H1 (cell line): ENCODE data around the gene ATXN1L. TPM values are rescaled to one million over a fixed set of nuclear protein-coding genes. Genes with fewer than 3 reads are reported as not detected.

Source experiments
- CTCF ChIA-PET: fragments of 300-600 bp; sonication (Branson Sonifier 250); formaldehyde crosslinking; loops from one replicate; lab custom pipeline; 2021; ENCODE audit not compliant: partially characterized antibody; lab: Charles Lee
- POLR2A ChIA-PET: fragments of 300-600 bp; sonication (Branson Sonifier 250); formaldehyde crosslinking; loops from one replicate; lab custom pipeline; 2021; ENCODE audit warnings: inconsistent platforms; ENCODE audit not compliant: partially characterized antibody; lab: Charles Lee
- DNase-seq, 2 experiments: peaks; one replicate each; pipeline versions ENCODE4 v3.0.0 to v3.0.0-alpha.2; 2010 to 2022; ENCODE audit warnings: low spot score in 2 of 2, low read depth in 1 of 2, mixed read lengths in 1 of 2
- FAIRE-seq: peaks from 2 replicates; lab custom pipeline; 2011; peaks lifted over from hg19 to GRCh38; lab: Jason Lieb, UNC
- H2AFZ ChIP-seq: 2 replicates; pipeline ENCODE4 v1.8.1; 2012; ENCODE audit warnings: low read length, inconsistent platforms
- H2AK5ac ChIP-seq: 2 replicates; pipeline ENCODE4 v1.6.1; 2013; ENCODE audit warnings: low read depth, low read length
- H2BK120ac ChIP-seq: replicated peaks from 2 replicates; pipeline ENCODE3; 2013; ENCODE audit warnings: low read depth, low read length, inconsistent platforms
- H2BK12ac ChIP-seq: 2 replicates; pipeline ENCODE4 v1.6.1; 2013; ENCODE audit warnings: low read depth, low read length
- H2BK15ac ChIP-seq: 2 replicates; pipeline ENCODE4 v1.6.1; 2013; ENCODE audit warnings: low read length
- H2BK20ac ChIP-seq: 2 replicates; pipeline ENCODE4 v1.6.1; 2013; ENCODE audit warnings: low read length
- H2BK5ac ChIP-seq: 2 replicates; pipeline ENCODE4 v1.6.1; 2013; ENCODE audit warnings: low read depth, low read length
- H3K14ac ChIP-seq: 2 replicates; pipeline ENCODE4 v1.6.1; 2013; ENCODE audit warnings: inconsistent platforms; ENCODE audit not compliant: insufficient read length
- H3K18ac ChIP-seq: 2 replicates; pipeline ENCODE4 v1.6.1; 2013; ENCODE audit warnings: low read length; ENCODE audit errors: extremely low read depth
- H3K23ac ChIP-seq: 2 replicates; pipeline ENCODE4 v1.6.1; 2013; ENCODE audit warnings: inconsistent platforms; ENCODE audit not compliant: insufficient read length
- H3K23me2 ChIP-seq: 2 replicates; pipeline ENCODE4 v1.6.1; 2013; ENCODE audit warnings: low read depth, low read length
- H3K27ac ChIP-seq: 2 replicates; pipeline ENCODE4 v1.6.1; 2011; ENCODE audit warnings: low read depth, low read length, inconsistent platforms
- H3K27me3 ChIP-seq, 4 experiments: replicated peaks in 1 of 4; 1 replicate in 1 of 4; 2 replicates in 3 of 4; pipeline versions ENCODE4 v1.6.1 to v1.8.1; 2011 to 2013; ENCODE audit warnings: low read length in 3 of 4, mild to moderate bottlenecking in 3 of 4, inconsistent platforms in 2 of 4, mixed read lengths in 2 of 4, moderate library complexity in 1 of 4; ENCODE audit not compliant: control insufficient read depth in 3 of 4, insufficient read depth in 3 of 4; ENCODE audit errors: extremely low read depth in 1 of 4
- H3K36me3 ChIP-seq, 4 experiments: 2 replicates each; pipeline versions ENCODE4 v1.6.1 to v1.8.1; 2011 to 2013; ENCODE audit warnings: mild to moderate bottlenecking in 4 of 4, low read length in 3 of 4, moderate library complexity in 2 of 4, control low read depth in 1 of 4, inconsistent platforms in 1 of 4; ENCODE audit not compliant: insufficient read depth in 4 of 4, control insufficient read depth in 2 of 4
- H3K4ac ChIP-seq: replicated peaks from 2 replicates; pipeline ENCODE3; 2013; ENCODE audit warnings: low read length, low read depth, mixed read lengths, inconsistent platforms; ENCODE audit not compliant: insufficient read length
- H3K4me1 ChIP-seq, 4 experiments: replicated peaks in 1 of 4; 1 replicate in 1 of 4; 2 replicates in 3 of 4; pipeline versions ENCODE4 v1.6.1 to v1.8.1; 2011 to 2013; ENCODE audit warnings: low read length in 3 of 4, inconsistent platforms in 2 of 4, mixed read lengths in 1 of 4; ENCODE audit not compliant: insufficient read depth in 4 of 4, control insufficient read depth in 3 of 4
- H3K4me2 ChIP-seq, 2 experiments: 2 replicates each; pipeline versions ENCODE4 v1.6.1 to v1.8.1; 2011 to 2013; ENCODE audit warnings: low read depth in 2 of 2, low read length in 2 of 2, control low read depth in 1 of 2, inconsistent platforms in 1 of 2, mild to moderate bottlenecking in 1 of 2; ENCODE audit not compliant: insufficient read depth in 1 of 2
- H3K4me3 ChIP-seq, 4 experiments: fragments of 200-600, 300-600 bp in 1 of 4; sonication (generic), shearing (Covaris generic), sonication (Bioruptor Twin) in 1 of 4; 2 replicates each; pipeline versions ENCODE4 v1.5.1 to v1.8.1; 2011 to 2016; ENCODE audit warnings: low read length in 4 of 4, low read depth in 3 of 4, control low read depth in 2 of 4, inconsistent platforms in 2 of 4, mild to moderate bottlenecking in 2 of 4, mixed read lengths in 1 of 4, moderate library complexity in 1 of 4; ENCODE audit not compliant: insufficient read depth in 2 of 4; ENCODE audit errors: extremely low read depth in 1 of 4
- H3K56ac ChIP-seq: replicated peaks from 2 replicates; pipeline ENCODE3; 2013; ENCODE audit warnings: low read depth, mild to moderate bottlenecking, mixed read lengths, low read length, inconsistent platforms; ENCODE audit not compliant: insufficient read length
- H3K79me1 ChIP-seq: 2 replicates; pipeline ENCODE4 v1.6.1; 2013; ENCODE audit warnings: low read depth, low read length, control low read depth
- H3K79me2 ChIP-seq, 2 experiments: 2 replicates each; pipeline versions ENCODE4 v1.6.1 to v1.8.1; 2012 to 2013; ENCODE audit warnings: low read length in 2 of 2, mild to moderate bottlenecking in 2 of 2, inconsistent platforms in 1 of 2; ENCODE audit not compliant: insufficient read depth in 2 of 2, control insufficient read depth in 1 of 2
- H3K9ac ChIP-seq, 4 experiments: replicated peaks in 1 of 4; 1 replicate in 1 of 4; 2 replicates in 3 of 4; pipeline versions ENCODE4 v1.6.1 to v1.8.1; 2011 to 2013; ENCODE audit warnings: low read depth in 3 of 4, low read length in 3 of 4, control low read depth in 2 of 4, mild to moderate bottlenecking in 2 of 4, moderate library complexity in 2 of 4, inconsistent platforms in 1 of 4; ENCODE audit errors: extremely low read depth in 1 of 4
- H3K9me3 ChIP-seq, 2 experiments: 2 replicates each; pipeline versions ENCODE4 v1.6.1 to v1.8.1; 2012 to 2013; ENCODE audit warnings: mild to moderate bottlenecking in 2 of 2, moderate library complexity in 2 of 2, control low read depth in 1 of 2, inconsistent platforms in 1 of 2, low read depth in 1 of 2, low read length in 1 of 2, mixed read lengths in 1 of 2; ENCODE audit not compliant: insufficient read depth in 2 of 2
- H4K20me1 ChIP-seq, 2 experiments: replicated peaks in 1 of 2; 2 replicates each; pipeline versions ENCODE3 to v1.8.1; 2011 to 2013; ENCODE audit warnings: inconsistent platforms in 2 of 2, low read length in 2 of 2, mild to moderate bottlenecking in 1 of 2; ENCODE audit not compliant: insufficient read depth in 2 of 2, control insufficient read depth in 1 of 2
- H4K5ac ChIP-seq: 2 replicates; pipeline ENCODE4 v1.6.1; 2013; ENCODE audit warnings: low read length, low read depth, mixed read lengths, inconsistent platforms; ENCODE audit not compliant: insufficient read length
- H4K8ac ChIP-seq: 2 replicates; pipeline ENCODE4 v1.8.0; 2013; ENCODE audit warnings: mild to moderate bottlenecking, moderate library complexity, low read length, inconsistent platforms; ENCODE audit not compliant: insufficient read depth; ENCODE audit errors: extremely low read depth
- H4K91ac ChIP-seq: replicated peaks from 2 replicates; pipeline ENCODE3; 2013; ENCODE audit warnings: low read length, mixed read lengths, inconsistent platforms; ENCODE audit not compliant: insufficient read length
- GTF2F1 ChIP-seq: IDR thresholded peaks from 2 replicates; pipeline ENCODE4 v1.6.1; 2012; ENCODE audit warnings: low read depth, low read length, improper control_type of control experiment, borderline replicate concordance
- KDM1A ChIP-seq: fragments of 200-600, 300-600 bp; sonication (generic); IDR thresholded peaks from 2 replicates; pipeline ENCODE4 v1.7.1; 2016; ENCODE audit warnings: mild to moderate bottlenecking, low read length, borderline replicate concordance
- SIRT6 ChIP-seq: IDR thresholded peaks from one replicate; pipeline ENCODE4 v1.7.1; 2012; ENCODE audit warnings: low read length, inconsistent platforms
- SRF ChIP-seq: IDR thresholded peaks from 2 replicates; pipeline ENCODE4 v1.6.1; 2011; ENCODE audit warnings: mild to moderate bottlenecking, low read depth, low read length, moderate library complexity
- WGBS, 2 experiments: shearing (Covaris generic) in 1 of 2; methylation state at CpG; one replicate each; pipeline versions ENCODE4 v1.1.6 to v1.1.7; 2013 to 2015; ENCODE audit warnings: low lambda C conversion rate in 2 of 2, mixed read lengths in 2 of 2, inconsistent platforms in 1 of 2, low coverage in 1 of 2, missing lambda C conversion rate in 1 of 2; ENCODE audit not compliant: insufficient replicate concordance in 2 of 2, insufficient coverage in 1 of 2, insufficient read length in 1 of 2; ENCODE audit errors: extremely low coverage in 1 of 2, missing lambda C conversion rate in 1 of 2; 5-methylcytosine and 5-hydroxymethylcytosine counted together
- polyA plus RNA-seq, 7 experiments: library from polyadenylated mRNA; depleted of rRNA in 3 of 7; stranded (reverse) in 5 of 7; unstranded in 2 of 7; fragments of >200 nt in 5 of 7; fragments of 200-250 nt in 2 of 7; gene quantifications; 1 replicate in 5 of 7; 2 replicates in 1 of 7; 4 replicates in 1 of 7; pipeline versions ENCODE4 v1.2.1 to v1.2.3, GENCODE V29; 2011 to 2013; ENCODE audit warnings: missing spikeins in 2 of 7, mixed read lengths in 2 of 7
- total RNA-seq: library from RNA; stranded (reverse); fragmentation: NEBNext Ultra II Directional; extraction: Animal tissue kit (Norgen Biotek cat#: 25700); gene quantifications from 2 replicates; pipeline ENCODE4 v1.2.1, GENCODE V29; 2021

Gene ATXN1L
- total and polyA plus RNA-seq, 2 of the 8 experiments (the other 6 are each of a cell fraction or from before 2014, with no cell fraction given) = 12.1 to 23.8 TPM

DNA sequence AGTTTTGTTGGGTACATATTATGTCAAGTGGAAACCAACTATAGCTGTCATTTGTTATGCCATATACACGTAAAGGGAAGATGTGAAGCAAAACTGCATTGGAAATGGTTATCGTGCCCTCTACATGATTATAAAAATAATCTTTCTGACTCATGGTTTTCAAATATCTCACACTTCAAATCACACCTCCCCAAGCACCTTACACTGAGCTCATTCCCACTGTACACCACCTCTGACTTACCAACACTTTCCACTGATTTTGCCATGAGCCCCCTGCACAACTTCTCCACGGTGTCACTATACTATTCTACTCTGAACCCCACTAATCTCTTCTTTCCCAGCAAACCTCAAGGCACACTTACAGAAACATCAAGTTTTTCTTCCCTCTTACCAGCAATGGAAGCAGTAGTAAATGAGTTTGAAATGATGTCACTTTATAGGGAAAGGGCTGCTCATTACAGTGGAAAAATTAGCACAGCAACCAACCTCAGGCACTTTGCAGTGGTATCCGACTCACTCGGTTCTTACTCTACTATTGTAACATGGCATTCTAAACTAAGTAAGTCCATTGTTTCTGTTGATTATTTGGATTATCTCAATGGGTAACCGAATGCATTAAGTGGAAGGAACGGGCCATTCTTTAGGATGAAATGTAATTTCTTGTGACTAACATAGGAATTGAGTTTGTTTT is 19.5 kb downstream of the ATXN1L start:
- peaks cover 0 to 5% of the 10 kb centered on the region in 2 experiments for H4K20me1 ChIP-seq
- no peak overlapping the region for H2AK5ac ChIP-seq
- H3K36me3 ChIP-seq = peaks cover 5 to 33% (median 16%) of the 10 kb centered on the region in 4 experiments; a peak in 6 of 8 replicates
- H2BK15ac ChIP-seq = no peak overlapping the region
- no peak overlapping the region for H2BK12ac ChIP-seq
- H4K5ac ChIP-seq = no peak overlapping the region
- no peak overlapping the region for H3K23ac ChIP-seq
- no peak for DNase-seq
- H4K91ac ChIP-seq = no peak overlapping the region
- no peak overlapping the region for H3K27ac ChIP-seq
- H2BK20ac ChIP-seq = no peak overlapping the region
- H3K4me2 ChIP-seq = no peak overlapping the region
- no peaks in the 10 kb centered on the region for H3K79me1 ChIP-seq
- H3K4me1 ChIP-seq = no peaks in the 10 kb centered on the region
- no peaks in the 10 kb centered on the region for H3K27me3 ChIP-seq
- no peak overlapping the region; a peak in 1 of 7 replicates for H3K9ac ChIP-seq
- H2AFZ ChIP-seq = no peak overlapping the region
- no peak overlapping the region for H3K4ac ChIP-seq
- H3K56ac ChIP-seq = no peak overlapping the region
- H3K4me3 ChIP-seq = no peak overlapping the region
- WGBS, 2 experiments = 81% methylated on average over 7 of the region's 7 CpGs; no CpG with 5 or more reads in 1 of the 2 experiments
- no peaks in the 10 kb centered on the region for H3K79me2 ChIP-seq
- H3K18ac ChIP-seq = no peak overlapping the region
- FAIRE-seq = no peak
- H2BK5ac ChIP-seq = no peak overlapping the region
- no peak overlapping the region for H3K14ac ChIP-seq
- no peak for TF ChIP-seq SIRT6
- no peak for TF ChIP-seq KDM1A
- no peak for TF ChIP-seq SRF
- no peak for TF ChIP-seq GTF2F1
- ChIA-PET CTCF (interaction anchor here (1.0 to 2.7 kb wide), 2 partner anchors 17 to 57 kb away, joined by 3 to 14 read pairs; partner anchors contain the start of gene AP1G1), POLR2A (interaction anchor here (1.0 to 1.1 kb wide), 2 partner anchors 19 to 71 kb away, joined by 3 read pairs; no protein-coding TSS in a partner anchor)
- H3K9me3 ChIP-seq = no peaks in the 10 kb centered on the region
- H2BK120ac ChIP-seq = no peak overlapping the region
- H3K23me2 ChIP-seq = no peaks in the 10 kb centered on the region
- H4K8ac ChIP-seq = no peak overlapping the region
